Tongue (tissue), 2 donors: Measurements from ENCODE around the gene AJAP1. TPM values are rescaled to one million over a fixed set of nuclear protein-coding genes. Genes with fewer than 3 reads are reported as not detected.

Experiments
- DNase-seq: peaks from one replicate; pipeline ENCODE4 v3.0.0-alpha.2; 2015
- total RNA-seq: library from RNA; depleted of rRNA; stranded (reverse); fragments of >200 nt; gene quantifications from one replicate; pipeline ENCODE4 v1.2.3, GENCODE V29; 2014

Gene AJAP1
- total RNA-seq, 1 donor from 2014 or later, result 0.51 TPM

DNA sequence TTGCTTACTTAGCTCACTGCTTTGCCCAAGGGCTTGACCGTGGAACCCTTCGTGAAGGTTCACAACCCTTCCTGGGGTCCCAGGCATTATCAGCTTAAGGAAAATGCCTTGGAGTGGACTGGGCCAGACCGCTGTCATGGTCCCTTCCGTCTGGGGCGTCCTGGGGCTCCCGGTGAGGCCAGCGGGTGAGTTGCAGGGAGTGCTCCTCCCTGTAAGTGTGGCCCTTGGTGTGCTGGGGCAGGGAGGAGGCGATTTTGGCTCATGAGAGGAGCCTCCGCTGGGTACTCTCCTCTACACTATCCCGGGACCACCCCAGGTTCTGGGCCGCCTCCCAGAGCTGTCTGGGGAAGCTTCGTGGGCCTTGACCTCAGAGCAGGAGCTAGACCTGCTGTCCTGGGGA, 48.1 kb downstream of the AJAP1 start:
- DNase-seq, result no peak

DNA sequence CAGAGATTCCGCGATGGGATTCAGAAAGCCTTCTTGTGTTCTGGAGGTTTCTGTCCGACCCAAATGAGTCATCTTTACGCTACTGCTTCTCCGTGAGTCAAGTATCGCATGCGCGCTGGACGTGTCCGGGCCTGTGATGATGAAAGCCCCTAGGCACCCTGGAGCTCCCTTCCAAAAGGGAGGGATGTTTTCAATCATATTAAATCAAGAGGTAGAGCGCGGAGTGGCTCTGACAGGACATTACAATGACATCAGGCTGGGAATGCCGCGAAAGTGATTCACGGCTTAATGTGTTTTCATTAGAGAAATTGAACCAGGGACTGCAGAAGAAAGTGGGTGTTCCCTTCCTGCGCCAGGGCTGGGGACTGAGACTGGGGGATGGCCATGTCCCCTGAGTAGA, 48.5 kb downstream of the AJAP1 start:
- DNase-seq, result no peak

- DNase-seq, result no peak
Observed at GRCh38 chr1:4703646-4704045, 49.2 kb downstream of the AJAP1 start.

GRCh38 chr1:4708840-4709507, 54.6 kb downstream of the AJAP1 start:
- peak; percentile 24 for DNase-seq

DNA sequence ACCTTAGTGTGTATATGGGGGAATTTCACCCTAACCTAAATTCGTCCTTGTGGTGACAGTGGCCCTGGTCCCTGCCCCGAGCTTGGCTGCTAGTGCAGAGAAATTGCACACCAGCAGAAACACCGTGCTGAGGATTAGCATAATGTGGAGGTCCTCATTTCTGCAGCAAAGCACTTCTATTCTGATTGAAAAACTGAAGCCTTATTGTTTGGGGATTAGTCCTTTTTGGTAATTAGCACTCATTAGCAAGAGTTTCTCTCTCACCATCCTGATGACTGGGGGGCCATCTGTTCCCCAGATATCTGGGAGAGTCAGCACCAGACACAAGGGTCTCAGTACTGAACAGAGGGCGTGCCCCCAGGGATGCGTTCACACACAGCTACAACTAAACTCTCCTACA, 55.2 kb downstream of the AJAP1 start:
- no peak for DNase-seq

- no peak for DNase-seq
Observed at GRCh38 chr1:4710592-4711415, 56.4 kb downstream of the AJAP1 start.

GRCh38 chr1:4711416-4712275, 57.2 kb downstream of the AJAP1 start:
- DNase-seq, result peak; percentile 17

DNA sequence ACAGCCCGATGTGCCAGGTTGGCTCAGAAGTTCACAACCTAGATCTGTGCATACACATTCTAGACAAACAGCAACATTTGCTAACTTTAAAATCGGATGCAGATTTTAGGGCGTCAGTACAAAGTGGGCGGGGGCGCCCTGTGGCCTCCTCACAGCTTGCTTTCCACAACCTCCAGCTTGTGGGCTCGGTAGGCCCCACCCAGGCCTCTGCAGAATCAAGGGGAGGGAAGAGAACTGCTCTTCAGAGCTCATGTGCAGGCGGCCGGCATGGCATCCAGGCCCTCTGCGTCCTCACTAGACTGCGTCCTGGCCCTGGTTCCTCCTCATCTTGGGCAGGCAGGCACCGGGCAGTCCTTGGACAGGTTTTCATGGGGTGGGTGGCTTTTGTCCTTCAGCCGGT, 59.3 kb downstream of the AJAP1 start:
- no peak for DNase-seq

GRCh38 chr1:4716406-4716805, 62.0 kb downstream of the AJAP1 start:
- DNase-seq, result no peak

DNA sequence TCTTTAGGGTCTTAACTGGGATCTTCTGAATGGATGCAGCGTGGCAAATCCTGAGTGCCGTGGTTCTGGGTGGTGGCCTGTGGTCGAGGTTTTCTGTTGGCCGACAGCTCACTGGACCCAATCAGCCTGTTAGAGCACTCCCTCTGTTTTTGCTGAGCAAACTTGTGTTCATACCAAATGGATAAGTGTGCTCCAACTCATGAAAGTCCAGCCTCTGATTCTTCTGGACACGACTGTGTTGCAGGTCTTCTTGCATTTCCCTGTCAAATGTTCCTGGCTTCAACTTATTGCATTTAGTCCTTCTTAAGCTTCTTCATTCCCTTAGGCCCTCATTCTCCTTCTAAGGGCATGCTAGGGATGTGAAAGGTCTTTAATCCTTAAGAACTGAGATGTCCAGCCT, 63.7 kb downstream of the AJAP1 start:
- no peak for DNase-seq

GRCh38 chr1:4723106-4723505, 68.7 kb downstream of the AJAP1 start:
- no peak for DNase-seq

GRCh38 chr1:4724001-4724400, 69.6 kb downstream of the AJAP1 start:
- DNase-seq, result no peak

- no peak for DNase-seq
Observed at GRCh38 chr1:4724695-4725250, 70.4 kb downstream of the AJAP1 start.

DNA sequence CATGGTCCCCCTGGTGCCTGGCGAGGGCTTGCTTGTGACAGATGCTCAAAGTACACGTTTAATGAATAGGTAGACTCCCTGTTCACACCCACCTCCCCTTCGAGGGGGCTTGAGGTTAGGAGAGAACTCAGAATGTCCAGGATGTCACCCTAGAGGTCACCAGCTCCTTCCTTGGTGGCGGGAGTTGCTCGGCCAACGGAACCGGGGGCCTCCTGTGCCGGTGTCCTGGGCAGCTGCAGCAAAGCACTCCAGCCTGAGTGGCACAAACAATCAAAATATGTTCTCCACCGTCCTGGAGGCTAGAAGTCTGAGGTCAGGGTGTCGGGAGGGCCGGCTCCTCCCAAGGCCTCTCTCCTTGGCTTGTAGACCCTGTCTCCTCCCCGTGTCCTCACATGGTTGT, 71.0 kb downstream of the AJAP1 start:
- no peak for DNase-seq

GRCh38 chr1:4726620-4727341, 72.4 kb downstream of the AJAP1 start:
- DNase-seq, result peak; percentile 45

DNA sequence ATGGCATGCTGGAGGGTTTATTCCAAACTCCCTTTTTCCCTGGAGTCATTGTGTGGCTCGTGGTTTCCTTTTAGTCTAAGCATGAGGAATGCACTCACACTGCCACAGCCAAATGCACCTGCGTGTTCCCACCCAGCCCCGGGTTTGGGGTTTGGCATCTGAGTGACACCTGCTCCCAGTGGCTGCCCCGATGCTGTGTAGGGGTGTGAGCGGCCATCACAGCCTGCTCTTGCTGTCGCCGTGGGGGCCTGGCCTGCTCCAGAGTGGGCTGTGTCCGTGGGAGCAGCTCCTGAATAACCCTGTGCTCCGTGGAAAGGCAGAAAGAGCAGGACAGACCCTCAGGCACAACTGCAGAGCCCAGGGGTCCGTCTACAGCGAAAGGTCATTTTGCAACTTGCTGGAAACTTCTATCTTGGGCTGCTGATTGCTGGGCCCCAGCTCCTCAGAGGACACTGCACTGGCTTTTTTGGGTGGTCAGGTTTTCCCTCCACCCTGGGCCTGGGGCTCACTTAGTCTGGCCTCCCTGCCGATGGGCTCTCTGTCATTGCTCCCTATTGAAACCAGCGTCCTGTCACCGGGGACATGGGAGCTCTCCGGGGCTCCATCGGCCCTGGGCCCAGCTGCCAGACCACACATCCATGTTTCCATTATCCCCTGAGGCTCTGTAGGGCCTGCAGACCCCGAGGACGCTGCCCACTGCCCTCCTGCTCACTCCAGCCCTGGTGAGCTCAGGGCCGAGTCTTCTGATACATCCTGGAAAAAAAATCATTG, 74.1 kb downstream of the AJAP1 start:
- no peak for DNase-seq

- no peak for DNase-seq
Observed at GRCh38 chr1:4729090-4729471, 74.7 kb downstream of the AJAP1 start.

DNA sequence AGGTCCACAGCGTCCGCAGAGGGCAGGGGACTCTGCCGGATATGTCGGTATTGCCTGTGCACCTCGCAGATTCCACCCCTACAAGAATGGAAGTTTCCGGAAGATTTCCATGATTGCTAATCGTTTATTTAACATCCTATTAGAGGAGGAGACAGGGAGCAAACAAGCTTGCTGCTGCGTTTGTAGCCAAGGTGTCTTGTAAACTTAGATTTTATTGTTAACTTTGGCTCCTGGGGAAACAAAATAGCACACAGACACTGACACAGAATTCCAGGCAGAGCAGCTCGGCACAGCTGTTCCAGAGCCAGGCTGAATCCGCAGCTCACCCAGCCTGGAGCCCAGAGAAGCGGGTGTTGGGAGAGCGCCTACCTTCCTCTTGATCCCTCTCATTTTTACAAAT, 75.7 kb downstream of the AJAP1 start:
- DNase-seq, result peak; percentile 32

DNA sequence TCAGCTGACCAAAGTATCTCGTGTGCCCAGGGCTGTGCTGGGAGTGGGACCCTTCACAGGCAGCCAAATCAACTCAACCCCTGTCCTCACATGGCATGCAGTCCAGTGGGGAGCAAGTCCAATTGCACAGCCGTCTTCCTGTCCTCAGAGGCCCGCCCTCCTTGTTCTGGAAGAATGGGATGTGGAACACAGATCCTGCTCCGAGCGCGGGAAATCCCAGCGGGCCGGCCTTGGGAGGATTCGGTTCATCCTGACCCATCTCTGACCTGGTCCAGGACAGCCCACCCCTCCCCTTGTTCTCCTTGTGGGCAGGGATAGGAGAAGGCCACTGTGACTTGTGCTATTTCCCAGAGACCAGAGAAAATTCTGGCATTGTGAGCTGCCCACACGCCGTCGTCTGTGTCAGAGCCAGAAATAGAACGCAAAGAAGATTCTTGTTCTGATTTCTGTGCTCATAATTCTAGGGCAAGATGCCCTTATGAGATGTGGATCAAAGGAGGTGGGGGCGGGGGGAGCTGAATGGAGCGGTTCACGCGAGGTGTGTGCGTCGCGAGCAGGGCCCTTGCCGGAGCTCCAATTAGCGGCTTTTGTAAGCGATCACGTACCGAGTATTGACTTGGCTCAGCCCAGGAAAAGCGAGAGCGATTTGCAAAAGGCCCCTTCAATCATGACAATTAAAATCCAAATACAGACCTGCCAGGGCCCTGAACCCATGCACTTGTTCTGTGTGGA, 79.2 kb downstream of the AJAP1 start:
- no peak for DNase-seq

GRCh38 chr1:4734219-4734618, 79.8 kb downstream of the AJAP1 start:
- DNase-seq, result no peak
